ENCODE data around the gene CACNA1A. TPM values are rescaled to one million over a fixed set of nuclear protein-coding genes. Genes with fewer than 3 reads are reported as not detected.

The CACNA1A gene
- total RNA-seq, 8 experiments from 2014 or later, result 1.9 to 23.0 (median 7.5) TPM

GRCh38 chr19:13521066-13521465 is 14.8 kb upstream of the CACNA1A start:
- Histone ChIP-seq H3K4me3 (no peak overlapping the region), H3K27ac (no peak overlapping the region), H3K4me1 (replicated peaks in 1 of 2) (no peaks in the 10 kb centered on the region)
- in situ Hi-C loops (cut with MboI; ENCODE audit: low pct_unique_long_range_greater_than_20kb in 2 of 9, low sequenced_read_pairs in 9 of 9, unreplicated experiment in 9 of 9), result no loop called here
- ATAC-seq (replicated peaks in 6 of 8), result no peak

- no peak for ATAC-seq (replicated peaks in 6 of 8)
- Histone ChIP-seq H3K4me3 (no peak overlapping the region), H3K27ac (no peak overlapping the region), H3K4me1 (replicated peaks in 1 of 2) (no peaks in the 10 kb centered on the region)
- 0 to 67% (median 38%) methylated on average over 1 to 2 of the region's 2 CpGs; no CpG with 5 or more reads in 1 of the 10 experiments for WGBS, 10 experiments
- in situ Hi-C loops (cut with MboI; ENCODE audit: low pct_unique_long_range_greater_than_20kb in 2 of 9, low sequenced_read_pairs in 9 of 9, unreplicated experiment in 9 of 9), result no loop called here
These were observed 5.7 kb upstream of the CACNA1A start for GRCh38 chr19:13511947-13512346.

- Histone ChIP-seq H3K4me3 (peak overlapping the region; percentile 57 to 93 (median 75)), H3K4me1 (replicated peaks in 1 of 2) (peaks cover 6 to 12% of the 10 kb centered on the region in 2 donors), H3K27ac (no peak overlapping the region)
- 0 to 10% (median 1%) methylated on average over 2 to 12 of the region's 22 CpGs; no CpG with 5 or more reads in 1 of the 10 experiments for WGBS, 10 experiments
- in situ Hi-C loops (cut with MboI; ENCODE audit: low pct_unique_long_range_greater_than_20kb in 2 of 9, low sequenced_read_pairs in 9 of 9, unreplicated experiment in 9 of 9), result no loop called here
- ATAC-seq (replicated peaks in 6 of 8), result peak in 5 of 8 experiments; percentile 13 to 20 (median 18)
These were observed 853 bp upstream of the CACNA1A start for GRCh38 chr19:13507053-13507611.

- H3K4me3 ChIP-seq, result peak overlapping the region; percentile 57 to 93 (median 75)
- peaks cover 6 to 12% of the 10 kb centered on the region in 2 donors for H3K4me1 ChIP-seq (replicated peaks in 1 of 2)
- H3K27ac ChIP-seq, result peak overlapping the region; percentile 64 to 70
- in situ Hi-C loops (cut with MboI; ENCODE audit: low pct_unique_long_range_greater_than_20kb in 2 of 9, low sequenced_read_pairs in 9 of 9, unreplicated experiment in 9 of 9), result no loop called here
- peak; percentile 47 to 79 (median 75) for ATAC-seq (replicated peaks in 6 of 8)
- WGBS, 10 experiments, result 0% methylated on average over 2 of the region's 69 CpGs; no CpG with 5 or more reads in 9 of the 10 experiments
These were observed 363 bp downstream of the CACNA1A start for GRCh38 chr19:13505761-13506470.

GRCh38 chr19:13505164-13505695 is 1.0 kb downstream of the CACNA1A start:
- in situ Hi-C loops (cut with MboI; ENCODE audit: low pct_unique_long_range_greater_than_20kb in 2 of 9, low sequenced_read_pairs in 9 of 9, unreplicated experiment in 9 of 9), result no loop called here
- Histone ChIP-seq H3K4me1 (replicated peaks in 1 of 2) (peaks cover 6 to 12% of the 10 kb centered on the region in 2 donors), H3K27ac (no peak overlapping the region), H3K4me3 (peak overlapping the region; percentile 57 to 93 (median 75))
- peak in 5 of 8 experiments; percentile 15 to 36 (median 20) for ATAC-seq (replicated peaks in 6 of 8)
- 0 to 100% (median 57%) methylated on average over 1 to 2 of the region's 20 CpGs; no CpG with 5 or more reads in 5 of the 10 experiments for WGBS, 10 experiments

GRCh38 chr19:13503570-13504235 is 2.6 kb downstream of the CACNA1A start:
- in situ Hi-C loops (cut with MboI; ENCODE audit: low pct_unique_long_range_greater_than_20kb in 2 of 9, low sequenced_read_pairs in 9 of 9, unreplicated experiment in 9 of 9), result no loop called here
- no peak for ATAC-seq (replicated peaks in 6 of 8)
- H3K4me3 ChIP-seq, result peak overlapping the region in 4 of 5 donors; percentile 6 to 57 (median 15)
- H3K27ac ChIP-seq, result no peak overlapping the region
- WGBS, 10 experiments, result 20 to 51% (median 38%) methylated on average over 1 to 5 of the region's 12 CpGs; no CpG with 5 or more reads in 5 of the 10 experiments
- H3K4me1 ChIP-seq (replicated peaks in 1 of 2), result peaks cover 6 to 12% of the 10 kb centered on the region in 2 donors

GRCh38 chr19:13502231-13502630 is 4.0 kb downstream of the CACNA1A start:
- no peak for ATAC-seq (replicated peaks in 6 of 8)
- Histone ChIP-seq H3K4me3 (no peak overlapping the region), H3K4me1 (replicated peaks in 1 of 2) (peaks cover 6 to 12% of the 10 kb centered on the region in 2 donors), H3K27ac (no peak overlapping the region)
- 40 to 100% (median 82%) methylated on average over 1 to 5 of the region's 6 CpGs; no CpG with 5 or more reads in 2 of the 10 experiments for WGBS, 10 experiments
- in situ Hi-C loops (cut with MboI; ENCODE audit: low pct_unique_long_range_greater_than_20kb in 2 of 9, low sequenced_read_pairs in 9 of 9, unreplicated experiment in 9 of 9), result no loop called here

- peaks cover 6 to 9% of the 10 kb centered on the region in 2 donors for H3K4me1 ChIP-seq (replicated peaks in 1 of 2)
- no peak for ATAC-seq (replicated peaks in 6 of 8)
- in situ Hi-C loops (cut with MboI; ENCODE audit: low pct_unique_long_range_greater_than_20kb in 2 of 9, low sequenced_read_pairs in 9 of 9, unreplicated experiment in 9 of 9), result no loop called here
- no peak overlapping the region for H3K4me3 ChIP-seq
- no peak overlapping the region for H3K27ac ChIP-seq
- 67 to 100% (median 92%) methylated on average over 1 to 5 of the region's 9 CpGs; no CpG with 5 or more reads in 4 of the 10 experiments for WGBS, 10 experiments
These were observed 6.6 kb downstream of the CACNA1A start for GRCh38 chr19:13499692-13500091.

- no peaks in the 10 kb centered on the region for H3K4me1 ChIP-seq (replicated peaks in 1 of 2)
- H3K27ac ChIP-seq, result no peak overlapping the region
- WGBS, 10 experiments, result 42 to 100% (median 89%) methylated on average over 1 of the region's 1 CpG; no CpG with 5 or more reads in 1 of the 10 experiments
- no peak overlapping the region for H3K4me3 ChIP-seq
- in situ Hi-C loops (cut with MboI; ENCODE audit: low pct_unique_long_range_greater_than_20kb in 2 of 9, low sequenced_read_pairs in 9 of 9, unreplicated experiment in 9 of 9), result no loop called here
- ATAC-seq (replicated peaks in 6 of 8), result no peak
These were observed 12.6 kb downstream of the CACNA1A start for GRCh38 chr19:13493516-13494310.

GRCh38 chr19:13492128-13492527 is 14.2 kb downstream of the CACNA1A start:
- no peak overlapping the region for H3K27ac ChIP-seq
- in situ Hi-C loops (cut with MboI; ENCODE audit: low pct_unique_long_range_greater_than_20kb in 2 of 9, low sequenced_read_pairs in 9 of 9, unreplicated experiment in 9 of 9), result no loop called here
- no peak for ATAC-seq (replicated peaks in 6 of 8)

GRCh38 chr19:13487985-13488384 is 18.3 kb downstream of the CACNA1A start:
- Histone ChIP-seq H3K4me3 (no peak overlapping the region), H3K4me1 (replicated peaks in 1 of 2) (no peaks in the 10 kb centered on the region), H3K27ac (no peak overlapping the region)
- ATAC-seq (replicated peaks in 6 of 8), result no peak
- in situ Hi-C loops (cut with MboI; ENCODE audit: low pct_unique_long_range_greater_than_20kb in 2 of 9, low sequenced_read_pairs in 9 of 9, unreplicated experiment in 9 of 9), result no loop called here
- WGBS, 10 experiments, result 86% methylated on average over 1 of the region's 1 CpG; no CpG with 5 or more reads in 9 of the 10 experiments

More at GRCh38 chr19:13492128-13492527, 14.2 kb downstream of the CACNA1A start:
- no peak overlapping the region for H3K4me3 ChIP-seq
- H3K4me1 ChIP-seq (replicated peaks in 1 of 2), result no peaks in the 10 kb centered on the region
- WGBS, 10 experiments, result 0 to 73% (median 40%) methylated on average over 1 to 3 of the region's 3 CpGs; no CpG with 5 or more reads in 3 of the 10 experiments

GRCh38 chr19:13484166-13484565 is 22.1 kb downstream of the CACNA1A start:
- no peak for ATAC-seq (replicated peaks in 6 of 8)
- WGBS, 10 experiments, result 0 to 100% (median 84%) methylated on average over 1 of the region's 1 CpG; no CpG with 5 or more reads in 6 of the 10 experiments
- Histone ChIP-seq H3K27ac (no peak overlapping the region), H3K4me3 (no peak overlapping the region), H3K4me1 (replicated peaks in 1 of 2) (no peaks in the 10 kb centered on the region)
- in situ Hi-C loops (cut with MboI; ENCODE audit: low pct_unique_long_range_greater_than_20kb in 2 of 9, low sequenced_read_pairs in 9 of 9, unreplicated experiment in 9 of 9), result no loop called here
